Adipocyte (in vitro differentiated cells): ENCODE results near the gene TSPAN11.
A peak's percentile ranks its signal among the peaks of the same experiment; 100 is the strongest.

Experiments
- DNase-seq: peaks from one replicate; pipeline ENCODE4 v3.0.0-alpha.2; 2015; ENCODE audit warnings: low read depth
- H3K27me3 ChIP-seq: replicated peaks from 2 replicates; pipeline ENCODE4 v1.7.0; 2013; ENCODE audit warnings: mild to moderate bottlenecking, low read length, moderate library complexity; ENCODE audit not compliant: control insufficient read depth, insufficient read depth
- H3K36me3 ChIP-seq: 2 replicates; pipeline ENCODE4 v1.7.0; 2013; ENCODE audit warnings: low read length, mild to moderate bottlenecking, moderate library complexity; ENCODE audit not compliant: control insufficient read depth, insufficient read depth, severe bottlenecking
- H3K4me1 ChIP-seq: 2 replicates; pipeline ENCODE4 v1.7.0; 2013; ENCODE audit warnings: mild to moderate bottlenecking, low read length, moderate library complexity; ENCODE audit not compliant: control insufficient read depth, insufficient read depth
- H3K4me3 ChIP-seq: 2 replicates; pipeline ENCODE4 v1.7.0; 2013; ENCODE audit warnings: mild to moderate bottlenecking, low read length, moderate library complexity
- H3K9ac ChIP-seq: 2 replicates; pipeline ENCODE4 v1.7.0; 2013; ENCODE audit warnings: mild to moderate bottlenecking, low read length, moderate library complexity
- H3K9me3 ChIP-seq: 2 replicates; pipeline ENCODE4 v1.7.0; 2013; ENCODE audit warnings: mild to moderate bottlenecking, low read length, moderate library complexity; ENCODE audit not compliant: control insufficient read depth

The TSPAN11 gene

GRCh38 chr12:30996752-30997151, 70.2 kb downstream of the TSPAN11 start:
- H3K4me3 ChIP-seq: no peak overlapping the region
- no peak overlapping the region for H3K9ac ChIP-seq
- DNase-seq: no peak
- no peaks in the 10 kb centered on the region for H3K9me3 ChIP-seq
- peaks cover 3% of the 10 kb centered on the region for H3K27me3 ChIP-seq
- H3K36me3 ChIP-seq: no peaks in the 10 kb centered on the region
- no peaks in the 10 kb centered on the region for H3K4me1 ChIP-seq

DNA sequence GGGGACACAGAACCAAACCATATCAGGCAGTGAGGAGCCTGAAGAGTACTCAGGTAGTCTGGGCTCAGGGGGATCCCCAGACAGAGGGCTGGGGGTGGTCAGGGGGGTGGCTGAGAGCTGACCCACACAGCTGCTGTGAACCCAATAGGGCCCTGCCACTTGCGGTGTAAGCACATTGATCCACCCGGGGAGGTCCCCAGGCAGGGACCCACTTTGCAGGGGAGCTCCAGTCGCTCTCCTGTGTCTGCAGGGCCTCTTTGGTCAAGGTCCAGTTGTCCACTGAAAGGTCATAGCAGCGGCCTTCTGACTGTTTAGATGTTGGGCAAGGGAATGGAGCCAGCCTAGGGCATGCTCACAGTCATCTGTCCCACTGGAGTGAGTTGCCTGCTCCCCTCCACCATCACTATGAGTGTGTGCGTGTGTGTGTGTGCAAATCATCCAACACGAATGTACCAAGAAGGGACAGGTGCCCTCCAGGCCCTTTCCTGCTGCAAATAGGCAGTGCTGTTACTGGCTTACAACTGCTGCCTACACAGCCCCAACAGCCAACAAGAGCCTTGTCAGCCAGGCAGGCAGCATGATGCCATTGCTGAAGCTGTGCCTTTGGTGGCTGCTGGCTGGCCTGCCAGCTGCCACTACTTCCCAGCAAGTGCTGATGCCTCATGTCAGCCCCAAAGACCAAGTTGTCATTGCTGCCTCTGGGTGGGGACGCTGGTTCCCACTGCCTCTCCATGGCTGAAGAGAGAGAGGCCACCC, 71.3 kb downstream of the TSPAN11 start:
- peaks cover 8% of the 10 kb centered on the region for H3K4me1 ChIP-seq
- no peak for DNase-seq
- H3K4me3 ChIP-seq: no peak overlapping the region
- no peaks in the 10 kb centered on the region for H3K36me3 ChIP-seq
- H3K27me3 ChIP-seq: peaks cover 9% of the 10 kb centered on the region
- no peaks in the 10 kb centered on the region for H3K9me3 ChIP-seq
- H3K9ac ChIP-seq: no peak overlapping the region

- no peaks in the 10 kb centered on the region for H3K36me3 ChIP-seq
- no peak for DNase-seq
- peaks cover 13% of the 10 kb centered on the region for H3K4me1 ChIP-seq
- no peaks in the 10 kb centered on the region for H3K9me3 ChIP-seq
- H3K4me3 ChIP-seq: no peak overlapping the region
- H3K9ac ChIP-seq: no peak overlapping the region
- H3K27me3 ChIP-seq: peaks cover 6% of the 10 kb centered on the region
Measured at GRCh38 chr12:30999011-30999410, 72.5 kb downstream of the TSPAN11 start.

DNA sequence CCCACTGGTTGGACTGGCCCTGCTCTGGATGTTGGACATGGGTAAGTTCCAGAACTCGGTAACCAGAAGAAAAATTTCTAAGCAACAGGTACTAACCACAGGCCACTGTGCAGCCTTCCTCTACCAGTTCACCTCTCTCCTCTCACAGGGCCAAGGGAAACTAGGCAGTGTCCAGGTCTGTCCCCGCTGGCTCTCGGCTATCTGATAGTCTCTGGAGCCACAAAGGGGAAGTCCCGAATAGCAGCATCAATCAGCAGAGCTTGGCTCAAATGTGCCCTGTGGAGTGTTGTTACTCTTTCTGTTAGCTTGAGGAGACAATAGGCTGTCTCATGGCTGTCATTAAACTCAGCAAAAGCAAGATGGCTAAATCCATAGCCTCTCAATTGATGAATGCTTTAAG, 73.2 kb downstream of the TSPAN11 start:
- Histone ChIP-seq H3K27me3 (peaks cover 6% of the 10 kb centered on the region), H3K9me3 (no peaks in the 10 kb centered on the region), H3K4me1 (peaks cover 13% of the 10 kb centered on the region), H3K36me3 (no peaks in the 10 kb centered on the region), H3K9ac (no peak overlapping the region), H3K4me3 (no peak overlapping the region)
- DNase-seq: no peak

- Histone ChIP-seq H3K9ac (no peak overlapping the region), H3K4me1 (peaks cover 16% of the 10 kb centered on the region), H3K27me3 (peaks cover 6% of the 10 kb centered on the region), H3K4me3 (no peak overlapping the region), H3K36me3 (no peaks in the 10 kb centered on the region), H3K9me3 (no peaks in the 10 kb centered on the region)
- DNase-seq: peak; percentile 27
Measured at GRCh38 chr12:31000751-31001150, 74.2 kb downstream of the TSPAN11 start.

DNA sequence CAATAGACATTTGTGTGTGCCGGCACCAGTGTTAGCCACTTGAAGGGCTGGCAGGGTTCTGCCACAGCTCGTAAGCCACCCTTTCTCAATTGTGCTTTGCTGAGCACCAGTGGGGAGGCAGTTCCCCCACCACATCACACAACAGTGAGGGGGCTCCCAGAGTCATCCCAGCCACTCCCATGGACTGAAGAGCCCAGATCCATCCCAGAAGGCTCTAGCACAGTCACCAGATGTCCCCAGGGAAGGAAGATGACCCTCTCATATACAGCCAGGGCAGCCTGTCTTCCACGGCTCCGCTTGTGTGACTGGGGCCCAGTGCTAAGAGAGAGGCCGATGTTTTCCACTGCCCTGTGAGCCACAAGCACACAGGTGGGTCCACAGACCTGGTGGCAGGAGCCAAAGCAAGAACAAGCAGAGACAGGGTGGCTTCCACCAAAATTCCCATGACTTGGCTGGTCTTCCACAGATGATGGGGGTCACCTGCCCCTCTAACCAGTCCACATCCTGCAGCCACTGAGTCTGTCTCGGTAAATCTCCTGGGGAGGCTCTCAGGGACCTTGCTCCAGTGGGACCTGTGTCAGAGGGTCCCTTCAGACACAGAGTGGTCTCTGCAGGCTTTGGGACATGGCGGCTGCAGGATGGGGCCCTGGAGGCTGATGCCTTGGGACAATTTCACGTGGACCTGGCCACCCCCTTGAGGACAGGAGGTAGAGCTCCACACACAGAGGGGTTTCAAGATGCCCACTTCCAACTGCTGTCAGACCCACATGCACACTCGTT, 75.2 kb downstream of the TSPAN11 start:
- Histone ChIP-seq H3K36me3 (no peaks in the 10 kb centered on the region), H3K9me3 (no peaks in the 10 kb centered on the region), H3K27me3 (peaks cover 6% of the 10 kb centered on the region), H3K9ac (no peak overlapping the region), H3K4me3 (no peak overlapping the region), H3K4me1 (peaks cover 21% of the 10 kb centered on the region)
- DNase-seq: no peak

GRCh38 chr12:31002361-31002725, 75.8 kb downstream of the TSPAN11 start:
- Histone ChIP-seq H3K4me1 (peaks cover 21% of the 10 kb centered on the region), H3K9me3 (no peaks in the 10 kb centered on the region), H3K4me3 (no peak overlapping the region), H3K9ac (no peak overlapping the region), H3K36me3 (no peaks in the 10 kb centered on the region), H3K27me3 (peaks cover 6% of the 10 kb centered on the region)
- DNase-seq: no peak

DNA sequence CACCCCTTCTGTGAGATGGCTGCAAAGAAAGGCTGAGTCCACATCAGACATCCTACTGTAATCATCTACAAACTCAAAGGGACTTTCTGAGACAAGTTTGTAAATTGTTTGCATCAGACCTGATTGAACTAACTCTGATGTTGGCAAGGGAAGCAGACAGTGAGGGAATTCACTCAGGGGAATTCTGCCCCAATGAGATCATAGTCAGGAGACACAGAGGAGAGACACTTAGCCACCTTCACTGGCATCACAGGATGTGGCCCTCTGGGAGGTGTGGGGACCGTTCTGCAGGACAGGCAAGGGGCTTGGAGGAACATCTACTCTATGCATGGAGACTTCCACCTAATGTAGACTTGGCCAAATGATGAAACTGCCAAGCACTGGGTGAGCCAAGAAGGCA, 76.5 kb downstream of the TSPAN11 start:
- DNase-seq: peak; percentile 27
- H3K9me3 ChIP-seq: no peaks in the 10 kb centered on the region

DNA sequence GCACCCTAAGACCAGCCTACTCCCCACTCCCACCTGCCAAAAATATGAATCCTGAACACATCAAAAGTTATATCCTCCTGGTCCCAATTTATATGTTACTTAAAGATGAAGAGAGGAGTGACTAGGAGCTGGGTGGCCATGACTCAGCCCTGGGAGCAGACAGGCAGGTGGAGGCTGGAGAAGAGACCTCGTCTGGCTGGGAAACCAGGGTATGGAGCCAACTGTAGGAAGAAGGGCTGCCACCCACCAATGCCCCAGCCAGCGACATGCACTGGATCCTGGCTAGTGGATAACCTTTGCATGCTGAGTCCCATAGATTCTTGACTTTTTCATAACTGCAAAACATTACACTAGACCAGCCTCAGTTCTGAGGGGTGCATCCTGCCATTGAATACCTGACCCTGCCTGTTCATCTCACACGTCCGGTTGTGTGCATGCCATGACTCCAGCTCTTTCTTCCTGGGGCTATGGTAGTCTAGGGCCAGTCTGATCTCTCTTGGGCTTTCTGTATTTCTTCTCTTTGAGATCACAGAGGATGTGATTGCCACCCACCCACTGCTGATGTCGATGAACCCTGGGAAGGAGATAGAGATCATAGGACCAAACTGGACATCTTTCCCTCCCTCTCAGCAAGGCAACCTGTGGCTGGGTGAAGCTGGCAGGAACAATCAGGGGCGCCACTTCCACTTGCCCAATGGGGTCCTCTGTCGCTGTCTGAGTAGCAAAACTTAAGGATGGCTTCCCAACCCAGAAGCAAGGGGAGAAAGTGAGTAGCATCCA, 77.5 kb downstream of the TSPAN11 start:
- Histone ChIP-seq H3K4me3 (no peak overlapping the region), H3K9ac (no peak overlapping the region), H3K9me3 (no peaks in the 10 kb centered on the region), H3K27me3 (peaks cover 6% of the 10 kb centered on the region), H3K4me1 (peaks cover 21% of the 10 kb centered on the region), H3K36me3 (no peaks in the 10 kb centered on the region)
- no peak for DNase-seq

More for the DNA sequence above, 76.5 kb downstream of the TSPAN11 start:
- Histone ChIP-seq H3K9ac (no peak overlapping the region), H3K4me1 (peaks cover 21% of the 10 kb centered on the region), H3K4me3 (no peak overlapping the region), H3K27me3 (peaks cover 6% of the 10 kb centered on the region), H3K36me3 (no peaks in the 10 kb centered on the region)

GRCh38 chr12:31004666-31005065, 78.1 kb downstream of the TSPAN11 start:
- Histone ChIP-seq H3K9me3 (no peaks in the 10 kb centered on the region), H3K36me3 (no peaks in the 10 kb centered on the region), H3K27me3 (peaks cover 6% of the 10 kb centered on the region), H3K4me3 (no peak overlapping the region), H3K4me1 (peaks cover 21% of the 10 kb centered on the region), H3K9ac (no peak overlapping the region)
- DNase-seq: no peak

DNA sequence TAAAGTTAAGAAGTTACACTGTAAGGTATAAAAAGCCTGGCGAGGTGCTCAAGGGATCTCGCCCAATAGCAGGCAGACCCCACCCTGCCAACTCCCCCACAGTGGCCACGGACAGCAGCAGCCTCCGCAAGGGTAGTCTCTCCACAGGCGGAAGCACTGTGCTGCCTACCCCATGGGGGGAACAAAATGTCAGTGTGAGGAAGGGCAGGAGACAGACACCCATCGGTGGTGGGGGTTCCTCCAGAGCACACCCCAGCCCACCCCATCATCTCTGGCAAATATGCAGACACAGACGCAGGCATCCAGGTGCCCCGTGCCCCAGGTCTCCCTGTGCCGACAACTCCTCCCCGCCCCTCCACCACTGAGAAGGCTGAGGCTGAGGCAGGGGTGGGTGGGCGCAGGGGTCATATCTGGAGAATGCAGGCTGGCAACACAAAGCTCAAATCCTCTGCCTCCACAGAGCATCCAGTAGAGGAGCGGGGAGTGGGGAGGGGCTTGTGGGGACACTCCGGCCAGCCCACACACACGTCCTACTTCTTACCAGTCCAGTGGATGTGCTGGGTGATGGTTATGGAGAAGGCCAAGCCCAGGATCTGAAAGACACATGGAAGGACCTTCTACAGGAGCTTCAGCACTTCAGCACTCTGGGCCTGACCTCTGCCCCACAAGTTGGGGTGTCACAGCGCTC, 78.9 kb downstream of the TSPAN11 start:
- DNase-seq: no peak
- Histone ChIP-seq H3K4me3 (no peak overlapping the region), H3K4me1 (peaks cover 21% of the 10 kb centered on the region), H3K27me3 (peaks cover 6% of the 10 kb centered on the region), H3K36me3 (no peaks in the 10 kb centered on the region), H3K9ac (no peak overlapping the region), H3K9me3 (no peaks in the 10 kb centered on the region)
